Activated CD4-positive, CD25-positive, alpha-beta regulatory T cell treated with anti-CD3 and anti-CD28 coated beads, Interleukin-2, amount 50 U/mL, for 24 hours (primary cell): Measurements from ENCODE around the gene ADRB1.

Source experiments
- ATAC-seq, 2 donors: fragments of 150-1000 bp; cut with Tn5 transposase; one replicate each; pipeline ENCODE4 v1.10.0; 2021; ENCODE audit warnings: mild to moderate bottlenecking in 1 of 2, moderate library complexity in 1 of 2

Gene ADRB1

GRCh38 chr10:114026189-114027040 lies 17.3 kb upstream of the ADRB1 start:
- no peak for ATAC-seq

GRCh38 chr10:114027041-114027394 lies 16.6 kb upstream of the ADRB1 start:
- ATAC-seq = no peak

GRCh38 chr10:114027951-114028350 lies 15.7 kb upstream of the ADRB1 start:
- no peak for ATAC-seq

GRCh38 chr10:114028425-114028824 lies 15.2 kb upstream of the ADRB1 start:
- no peak for ATAC-seq

- no peak for ATAC-seq
Observed at GRCh38 chr10:114029655-114030054, 14.0 kb upstream of the ADRB1 start.

GRCh38 chr10:114030140-114030539 lies 13.5 kb upstream of the ADRB1 start:
- ATAC-seq = no peak

- ATAC-seq = no peak
Observed at GRCh38 chr10:114031073-114031972, 12.3 kb upstream of the ADRB1 start.

GRCh38 chr10:114033566-114033965 lies 10.1 kb upstream of the ADRB1 start:
- ATAC-seq = no peak

- no peak for ATAC-seq
Observed at GRCh38 chr10:114034923-114035645, 8.6 kb upstream of the ADRB1 start.

- no peak for ATAC-seq
Observed at GRCh38 chr10:114035791-114036190, 7.9 kb upstream of the ADRB1 start.

GRCh38 chr10:114038819-114039218 lies 4.8 kb upstream of the ADRB1 start:
- ATAC-seq = no peak

- ATAC-seq = no peak
Observed at GRCh38 chr10:114041166-114041565, 2.5 kb upstream of the ADRB1 start.

GRCh38 chr10:114042895-114043531 lies 653 bp upstream of the ADRB1 start:
- peak in 1 of 2 donors; percentile 24 for ATAC-seq

GRCh38 chr10:114044247-114045135 lies 825 bp downstream of the ADRB1 start:
- no peak for ATAC-seq

GRCh38 chr10:114045136-114046086 lies 1.7 kb downstream of the ADRB1 start:
- peak in 1 of 2 donors; percentile 33 for ATAC-seq

GRCh38 chr10:114046087-114046458 lies 2.4 kb downstream of the ADRB1 start:
- ATAC-seq = no peak

GRCh38 chr10:114048472-114048871 lies 4.8 kb downstream of the ADRB1 start:
- no peak for ATAC-seq

- ATAC-seq = no peak
Observed at GRCh38 chr10:114051714-114052113, 8.0 kb downstream of the ADRB1 start.

- no peak for ATAC-seq
Observed at GRCh38 chr10:114052255-114052654, 8.6 kb downstream of the ADRB1 start.

GRCh38 chr10:114053946-114054345 lies 10.3 kb downstream of the ADRB1 start:
- no peak for ATAC-seq
